Stimulated activated CD8-positive, alpha-beta memory T cell treated with anti-CD3 and anti-CD28 coated beads, Interleukin-15, amount 100 ng/mL, for 4 hours (primary cell): ENCODE results near the gene OGN.
"Not testable (repeated sequence)": the region's sequence is repeated elsewhere in the genome, so short reads cannot be mapped to it uniquely, and the experiment has no call there.

ENCODE experiments used
- DNase-seq, 2 donors: peaks; one replicate each; pipeline ENCODE4 v3.0.0-alpha.2; 2020; ENCODE audit warnings: low read depth in 2 of 2

Gene OGN

GRCh38 chr9:92404042-92404836, at the start of gene OGN:
Gene OGN (minus strand): TSS chr9:92404578. CDS start chr9:92403407, 1,171 bp downstream.
- no peak for DNase-seq

- no peak for DNase-seq
Measured at GRCh38 chr9:92446536-92446935, 42.2 kb upstream of the OGN start.

- DNase-seq: no peak
Measured at GRCh38 chr9:92444841-92445240, 40.5 kb upstream of the OGN start.

- DNase-seq: no peak
Measured at GRCh38 chr9:92440751-92441046, 36.3 kb upstream of the OGN start.

GRCh38 chr9:92439921-92440750, 35.8 kb upstream of the OGN start:
- DNase-seq: no peak

- DNase-seq: no peak
Measured at GRCh38 chr9:92438900-92439526, 34.6 kb upstream of the OGN start.

GRCh38 chr9:92435263-92435662, 30.9 kb upstream of the OGN start:
- no peak for DNase-seq

GRCh38 chr9:92432972-92433548, 28.7 kb upstream of the OGN start:
- no peak for DNase-seq

- DNase-seq: no peak
Measured at GRCh38 chr9:92432350-92432749, 28.0 kb upstream of the OGN start.

GRCh38 chr9:92429836-92430235, 25.5 kb upstream of the OGN start:
- no peak for DNase-seq

GRCh38 chr9:92426501-92427145, 22.2 kb upstream of the OGN start:
- DNase-seq: no peak

- DNase-seq: no peak
Measured at GRCh38 chr9:92425474-92425873, 21.1 kb upstream of the OGN start.

- no peak for DNase-seq
Measured at GRCh38 chr9:92424340-92424739, 20.0 kb upstream of the OGN start, which contains the start of gene OMD. Gene OMD (minus strand): TSS chr9:92424471. CDS start chr9:92417558, 6,913 bp downstream.

GRCh38 chr9:92423612-92424011, 19.2 kb upstream of the OGN start:
- no peak for DNase-seq

- no peak for DNase-seq
Measured at GRCh38 chr9:92422611-92423338, 18.4 kb upstream of the OGN start.

- DNase-seq: no peak
Measured at GRCh38 chr9:92414566-92414965, 10.2 kb upstream of the OGN start.

GRCh38 chr9:92411157-92411556, 6.8 kb upstream of the OGN start:
- DNase-seq: not testable (repeated sequence)

- no peak for DNase-seq
Measured at GRCh38 chr9:92408747-92409478, 4.5 kb upstream of the OGN start.

- no peak for DNase-seq
Measured at GRCh38 chr9:92407818-92408217, 3.4 kb upstream of the OGN start.

GRCh38 chr9:92406477-92406876, 2.1 kb upstream of the OGN start:
- DNase-seq: peak in 1 of 2 donors; percentile 2
